ENCODE data around the gene UBE2B. TPM values are rescaled to one million over a fixed set of nuclear protein-coding genes. Genes with fewer than 3 reads are reported as not detected.
A peak's percentile ranks its signal among the peaks of the same experiment; 100 is the strongest.

UBE2B gene
- total RNA-seq, 4 donors from 2014 or later = 51.1 to 126 (median 71.6) TPM

GRCh38 chr5:134411228-134411545 lies 39.8 kb downstream of the UBE2B start:
- peak overlapping the region; percentile 47 to 88 (median 76) for H3K4me3 ChIP-seq
- 4 to 30% methylated on average over 2 to 9 of the region's 9 CpGs for WGBS, 2 donors (ENCODE audit: low coverage in 1 of 2)
- intact Hi-C loops (cut with DNase I; ENCODE audit: low total_unique reads) = loop anchor here (5.0 kb wide), 2 partner anchors 116 to 166 kb away; partner anchors contain the start of gene JADE2
- in situ Hi-C loops (cut with MboI; ENCODE audit: low pct_ligation_motif_present in 1 of 4, low pct_unique_long_range_greater_than_20kb in 1 of 4, low sequenced_read_pairs in 3 of 4) = loop anchor here in 3 of 4 donors (5.0 to 25.0 kb wide), 4 partner anchors 101 to 176 kb away; partner anchors contain the start of gene JADE2 (in 1 of the 3)
- H3K27me3 ChIP-seq = no peaks in the 10 kb centered on the region
- TF ChIP-seq POLR2AphosphoS5 (IDR thresholded peaks at IDR 0.05) (no peak), CTCF (IDR thresholded peaks at IDR 0.05) (no peak), EP300 (IDR thresholded peaks at IDR 0.05; ENCODE audit: low read depth) (no peak), POLR2A (IDR thresholded peaks at IDR 0.05) (no peak)
- peaks cover 10 to 41% (median 31%) of the 10 kb centered on the region in 4 donors for H3K4me1 ChIP-seq
- H3K36me3 ChIP-seq = no peaks in the 10 kb centered on the region
- DNase-seq = no peak
- peak overlapping the region; percentile 79 to 90 (median 86) for H3K27ac ChIP-seq
- H3K9me3 ChIP-seq = no peaks in the 10 kb centered on the region

- Histone ChIP-seq H3K27ac (peak within 1 kb of the TSS; percentile 79 to 90 (median 86)), H3K27me3 (no peaks in the 10 kb centered on the region), H3K9me3 (no peaks in the 10 kb centered on the region), H3K36me3 (no peaks in the 10 kb centered on the region), H3K4me3 (peak within 1 kb of the TSS; percentile 47 to 88 (median 76)), H3K4me1 (peaks cover 10 to 47% (median 33%) of the 10 kb centered on the region in 4 donors)
- WGBS, 2 donors (ENCODE audit: low coverage in 1 of 2) = 1% methylated on average over 17 of the region's 61 CpGs; no CpG with 5 or more reads in 1 of the 2 donors
- TF ChIP-seq POLR2AphosphoS5 (IDR thresholded peaks at IDR 0.05) (peak; percentile 74 to 90 (median 87)), POLR2A (IDR thresholded peaks at IDR 0.05) (peak; percentile 76), CTCF (IDR thresholded peaks at IDR 0.05) (peak; percentile 65 to 93 (median 72)), EP300 (IDR thresholded peaks at IDR 0.05; ENCODE audit: low read depth) (no peak)
- DNase-seq = peak; percentile 94
- intact Hi-C loops (cut with DNase I; ENCODE audit: low total_unique reads) = loop anchor here (5.0 kb wide), 2 partner anchors 116 to 166 kb away; partner anchors contain the start of gene JADE2
- in situ Hi-C loops (cut with MboI; ENCODE audit: low pct_ligation_motif_present in 1 of 4, low pct_unique_long_range_greater_than_20kb in 1 of 4, low sequenced_read_pairs in 3 of 4) = loop anchor here in 3 of 4 donors (5.0 to 25.0 kb wide), 4 partner anchors 101 to 176 kb away; partner anchors contain the start of gene JADE2 (in 1 of the 3)
Observed at GRCh38 chr5:134411546-134412266, 40.3 kb downstream of the UBE2B start, which contains the start of gene CDKN2AIPNL. Gene CDKN2AIPNL (minus strand): TSS chr5:134411881. CDS start chr5:134411854, 27 bp downstream.

GRCh38 chr5:134413046-134413445 lies 41.7 kb downstream of the UBE2B start:
- Histone ChIP-seq H3K27me3 (no peaks in the 10 kb centered on the region), H3K4me1 (peaks cover 10 to 60% (median 39%) of the 10 kb centered on the region in 4 donors), H3K4me3 (no peak overlapping the region), H3K9me3 (no peaks in the 10 kb centered on the region), H3K36me3 (no peaks in the 10 kb centered on the region), H3K27ac (peak overlapping the region; percentile 79 to 90 (median 86))
- TF ChIP-seq EP300 (IDR thresholded peaks at IDR 0.05; ENCODE audit: low read depth) (no peak), POLR2AphosphoS5 (IDR thresholded peaks at IDR 0.05) (no peak), CTCF (IDR thresholded peaks at IDR 0.05) (no peak), POLR2A (IDR thresholded peaks at IDR 0.05) (no peak)
- intact Hi-C loops (cut with DNase I; ENCODE audit: low total_unique reads) = loop anchor here (5.0 kb wide), 2 partner anchors 114 to 164 kb away; partner anchors contain the start of gene JADE2
- 86% methylated on average over 2 of the region's 2 CpGs; no CpG with 5 or more reads in 1 of the 2 donors for WGBS, 2 donors (ENCODE audit: low coverage in 1 of 2)
- DNase-seq = no peak
- in situ Hi-C loops (cut with MboI; ENCODE audit: low pct_ligation_motif_present in 1 of 4, low pct_unique_long_range_greater_than_20kb in 1 of 4, low sequenced_read_pairs in 3 of 4) = loop anchor here in 3 of 4 donors (5.0 to 25.0 kb wide), 4 partner anchors 99 to 174 kb away; partner anchors contain the start of gene JADE2 (in 1 of the 3)

GRCh38 chr5:134417707-134418106 lies 46.3 kb downstream of the UBE2B start:
- intact Hi-C loops (cut with DNase I; ENCODE audit: low total_unique reads) = no loop called here
- DNase-seq = no peak
- Histone ChIP-seq H3K27ac (peak overlapping the region in 1 of 4 donors; percentile 26), H3K36me3 (no peaks in the 10 kb centered on the region), H3K4me1 (peaks cover 0 to 41% (median 18%) of the 10 kb centered on the region in 4 donors), H3K4me3 (no peak overlapping the region), H3K9me3 (peaks cover 0 to 4% of the 10 kb centered on the region in 2 donors), H3K27me3 (no peaks in the 10 kb centered on the region)
- no peak for TF ChIP-seq POLR2AphosphoS5 (IDR thresholded peaks at IDR 0.05)
- TF ChIP-seq CTCF (IDR thresholded peaks at IDR 0.05) = no peak
- TF ChIP-seq EP300 (IDR thresholded peaks at IDR 0.05; ENCODE audit: low read depth) = no peak
- no peak for TF ChIP-seq POLR2A (IDR thresholded peaks at IDR 0.05)
- in situ Hi-C loops (cut with MboI; ENCODE audit: low pct_ligation_motif_present in 1 of 4, low pct_unique_long_range_greater_than_20kb in 1 of 4, low sequenced_read_pairs in 3 of 4) = loop anchor here in 3 of 4 donors (10.0 to 25.0 kb wide), 3 partner anchors 95 to 170 kb away; partner anchors contain the start of gene JADE2 (in 1 of the 3)
